Thyroid gland (tissue), 4 donors: ENCODE measurements around the gene USP15. TPM values are rescaled to one million over a fixed set of nuclear protein-coding genes. Genes with fewer than 3 reads are reported as not detected.
"Not testable (repeated sequence)": the region's sequence is repeated elsewhere in the genome, so short reads cannot be mapped to it uniquely, and the experiment has no call there.

Experiments
- DNase-seq, 2 donors: peaks; one replicate each; pipeline ENCODE4 v3.0.0-alpha.2; 2019
- H3K27ac ChIP-seq, 3 donors: fragments of 200-600 bp; sonication (generic); 1 replicate in 2 of 3; 2 replicates in 1 of 3; pipeline ENCODE4 v1.5.1; 2016 to 2019; ENCODE audit warnings: mild to moderate bottlenecking in 1 of 3, moderate library complexity in 1 of 3
- H3K27me3 ChIP-seq: fragments of 200-600 bp; sonication (generic); one replicate; pipeline ENCODE4 v1.5.1; 2019
- H3K36me3 ChIP-seq, 2 donors: fragments of 200-600 bp; sonication (generic); one replicate each; pipeline ENCODE4 v1.5.1; 2016 to 2019
- H3K4me1 ChIP-seq, 2 donors: fragments of 200-600 bp; sonication (generic); one replicate each; pipeline ENCODE4 v1.5.1; 2017 to 2019
- H3K4me3 ChIP-seq, 3 donors: fragments of 200-600 bp; sonication (generic); replicated peaks in 1 of 3; 1 replicate in 2 of 3; 2 replicates in 1 of 3; pipeline ENCODE4 v1.5.1; 2016; ENCODE audit warnings: mild to moderate bottlenecking in 1 of 3
- H3K9me3 ChIP-seq: fragments of 200-600 bp; sonication (generic); one replicate; pipeline ENCODE4 v1.5.1; 2017
- POLR2A ChIP-seq, 2 donors: fragments of 450-650 bp; IDR thresholded peaks; one replicate each; pipeline ENCODE4 v1.6.1; 2017; ENCODE audit warnings: antibody characterized with exemption in 2 of 2, mild to moderate bottlenecking in 2 of 2, moderate library complexity in 1 of 2
- WGBS, 2 donors: methylation state at CpG; one replicate each; pipeline ENCODE4 v1.1.5; 2017; 5-methylcytosine and 5-hydroxymethylcytosine counted together
- intact Hi-C: fragments of 100-400 bp; cut with DNase I; formaldehyde crosslinking; loops from one replicate; pipeline ENCODE4 v1.15.1; 2023
- small RNA-seq: library from RNA; depleted of rRNA; stranded (forward); fragments of <200 nt; gene quantifications from one replicate; pipeline ENCODE3, GENCODE V24; 2016
- total RNA-seq, 4 donors: library from RNA; depleted of rRNA; stranded (reverse); fragments of >200 nt; gene quantifications; one replicate each; pipeline ENCODE4 v1.2.3, GENCODE V29; 2016
- TF ChIP-seq, protein P1 (sequence below), 6 experiments: fragments of 200-600 bp in 3 of 6; fragments of 450-650 bp in 3 of 6; sonication (generic) in 3 of 6; IDR thresholded peaks; one replicate each; pipeline ENCODE4 v1.5.1; 2016 to 2019; ENCODE audit warnings: antibody characterized with exemption in 6 of 6, mild to moderate bottlenecking in 2 of 6, inconsistent platforms in 1 of 6, moderate library complexity in 1 of 6

USP15 gene
- total RNA-seq, 4 donors from 2014 or later, result 57.3 to 139 (median 70.2) TPM

DNA sequence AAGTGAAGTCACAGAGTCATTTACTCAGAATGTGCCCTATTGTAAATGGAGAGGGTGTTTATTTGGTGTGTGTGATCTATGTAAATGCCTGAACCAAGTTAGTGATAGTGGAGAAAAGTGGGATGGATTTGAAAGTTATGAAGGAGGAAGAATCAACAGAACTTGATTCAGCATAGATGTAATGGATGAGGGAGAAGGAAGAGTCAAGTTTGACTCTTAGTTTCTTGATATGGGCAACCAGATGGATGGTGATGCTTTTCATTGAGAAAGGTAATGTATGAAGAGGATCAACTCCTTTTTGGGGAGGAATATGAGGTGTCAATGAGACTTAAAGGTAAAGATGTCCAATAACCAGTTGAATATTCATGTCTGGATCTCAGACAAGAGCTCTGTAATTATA, 199.8 kb downstream of the USP15 start:
- intact Hi-C loops, result no loop called here
- Histone ChIP-seq H3K4me3 (no peak overlapping the region), H3K36me3 (no peaks in the 10 kb centered on the region), H3K27ac (no peak overlapping the region), H3K9me3 (no peaks in the 10 kb centered on the region), H3K4me1 (no peaks in the 10 kb centered on the region), H3K27me3 (no peaks in the 10 kb centered on the region)
- no peak for TF ChIP-seq POLR2A (IDR thresholded peaks at IDR 0.05)
- TF ChIP-seq, protein P1, sequence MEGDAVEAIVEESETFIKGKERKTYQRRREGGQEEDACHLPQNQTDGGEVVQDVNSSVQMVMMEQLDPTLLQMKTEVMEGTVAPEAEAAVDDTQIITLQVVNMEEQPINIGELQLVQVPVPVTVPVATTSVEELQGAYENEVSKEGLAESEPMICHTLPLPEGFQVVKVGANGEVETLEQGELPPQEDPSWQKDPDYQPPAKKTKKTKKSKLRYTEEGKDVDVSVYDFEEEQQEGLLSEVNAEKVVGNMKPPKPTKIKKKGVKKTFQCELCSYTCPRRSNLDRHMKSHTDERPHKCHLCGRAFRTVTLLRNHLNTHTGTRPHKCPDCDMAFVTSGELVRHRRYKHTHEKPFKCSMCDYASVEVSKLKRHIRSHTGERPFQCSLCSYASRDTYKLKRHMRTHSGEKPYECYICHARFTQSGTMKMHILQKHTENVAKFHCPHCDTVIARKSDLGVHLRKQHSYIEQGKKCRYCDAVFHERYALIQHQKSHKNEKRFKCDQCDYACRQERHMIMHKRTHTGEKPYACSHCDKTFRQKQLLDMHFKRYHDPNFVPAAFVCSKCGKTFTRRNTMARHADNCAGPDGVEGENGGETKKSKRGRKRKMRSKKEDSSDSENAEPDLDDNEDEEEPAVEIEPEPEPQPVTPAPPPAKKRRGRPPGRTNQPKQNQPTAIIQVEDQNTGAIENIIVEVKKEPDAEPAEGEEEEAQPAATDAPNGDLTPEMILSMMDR (IDR thresholded peaks at IDR 0.05), result no peak
- DNase-seq, result no peak

GRCh38 chr12:62461171-62461837, 201.1 kb downstream of the USP15 start:
- not testable (repeated sequence) for DNase-seq
- WGBS, 2 donors, result 93 to 95% methylated on average over 16 to 25 of the region's 32 CpGs

GRCh38 chr12:62463252-62463651, 203.0 kb downstream of the USP15 start:
- DNase-seq, H3K27me3 ChIP-seq, H3K36me3 ChIP-seq, H3K9me3 ChIP-seq, H3K4me1 ChIP-seq, H3K27ac ChIP-seq, H3K4me3 ChIP-seq, intact Hi-C loops: not testable (repeated sequence)
- WGBS, 2 donors, result 75 to 80% methylated on average over 7 of the region's 7 CpGs

More at GRCh38 chr12:62461171-62461837, 201.1 kb downstream of the USP15 start:
- H3K27ac ChIP-seq, H3K27me3 ChIP-seq, H3K36me3 ChIP-seq, intact Hi-C loops, H3K4me1 ChIP-seq, H3K4me3 ChIP-seq, H3K9me3 ChIP-seq: not testable (repeated sequence)

Small RNAs within 50 kb of the gene (small RNA-seq; reads per million reads assigned to genes)
- not detected for gene RF00017
- gene RNU6-595P, result not detected

Other genes with a start within 250 kb of the USP15 start
- 100 to 1,000 TPM; 109 to 189 (median 126) TPM for gene MON2, start 206.4 kb downstream of the USP15 start, total RNA-seq